ENCODE results near the gene FRMD8. TPM values are rescaled to one million over a fixed set of nuclear protein-coding genes. Genes with fewer than 3 reads are reported as not detected.

The FRMD8 gene
- total and polyA plus RNA-seq, 8 donors, result 15.8 to 31.9 (median 20.7) TPM

GRCh38 chr11:65392186-65392829 is 5.9 kb downstream of the FRMD8 start:
- Histone ChIP-seq H3K27me3 (no peaks in the 10 kb centered on the region), H3K4me1 (peaks cover 34 to 45% of the 10 kb centered on the region in 2 donors), H3K9me3 (no peaks in the 10 kb centered on the region), H3K27ac (peak overlapping the region in 1 of 2 donors; percentile 63), H3K4me3 (no peak overlapping the region), H3K36me3 (peaks cover 0 to 73% of the 10 kb centered on the region in 2 donors)
- no peak for ATAC-seq
- TF ChIP-seq CTCF (IDR thresholded peaks at IDR 0.05), result no peak
- intact Hi-C loops (cut with DNase I), result no loop called here
- DNase-seq, result no peak

- Histone ChIP-seq H3K4me3 (no peak overlapping the region), H3K27me3 (no peaks in the 10 kb centered on the region), H3K27ac (peak overlapping the region in 1 of 2 donors; percentile 63), H3K36me3 (peaks cover 0 to 79% of the 10 kb centered on the region in 2 donors), H3K9me3 (no peaks in the 10 kb centered on the region), H3K4me1 (peaks cover 30 to 40% of the 10 kb centered on the region in 2 donors)
- ATAC-seq (no peak), DNase-seq (no peak)
- TF ChIP-seq CTCF (IDR thresholded peaks at IDR 0.05), result no peak
- intact Hi-C loops (cut with DNase I), result no loop called here
Observed at GRCh38 chr11:65392899-65393298, 6.5 kb downstream of the FRMD8 start.

GRCh38 chr11:65393513-65394079 is 7.2 kb downstream of the FRMD8 start:
- no peak overlapping the region for H3K4me3 ChIP-seq
- peaks cover 0 to 86% of the 10 kb centered on the region in 2 donors for H3K36me3 ChIP-seq
- ATAC-seq, result no peak
- no peak for TF ChIP-seq CTCF (IDR thresholded peaks at IDR 0.05)
- intact Hi-C loops (cut with DNase I), result no loop called here
- peaks cover 25 to 33% of the 10 kb centered on the region in 2 donors for H3K4me1 ChIP-seq
- no peak overlapping the region for H3K27ac ChIP-seq
- peak in 1 of 4 donors; percentile 64 for DNase-seq
- H3K9me3 ChIP-seq, result no peaks in the 10 kb centered on the region
- no peaks in the 10 kb centered on the region for H3K27me3 ChIP-seq

GRCh38 chr11:65394125-65394536 is 7.7 kb downstream of the FRMD8 start:
- intact Hi-C loops (cut with DNase I), result no loop called here
- DNase-seq (peak in 1 of 4 donors; percentile 79), ATAC-seq (no peak)
- Histone ChIP-seq H3K27ac (no peak overlapping the region), H3K9me3 (no peaks in the 10 kb centered on the region), H3K27me3 (no peaks in the 10 kb centered on the region), H3K4me3 (no peak overlapping the region), H3K36me3 (peaks cover 0 to 89% of the 10 kb centered on the region in 2 donors), H3K4me1 (peaks cover 19 to 27% of the 10 kb centered on the region in 2 donors)
- no peak for TF ChIP-seq CTCF (IDR thresholded peaks at IDR 0.05)

GRCh38 chr11:65395961-65396530 is 9.6 kb downstream of the FRMD8 start:
- DNase-seq (peak in 2 of 4 donors; percentile 27 to 59), ATAC-seq (no peak)
- TF ChIP-seq CTCF (IDR thresholded peaks at IDR 0.05), result no peak
- Histone ChIP-seq H3K27ac (no peak overlapping the region), H3K36me3 (peaks cover 0 to 100% of the 10 kb centered on the region in 2 donors), H3K27me3 (no peaks in the 10 kb centered on the region), H3K4me1 (peaks cover 1 to 8% of the 10 kb centered on the region in 2 donors), H3K4me3 (no peak overlapping the region), H3K9me3 (no peaks in the 10 kb centered on the region)
- intact Hi-C loops (cut with DNase I), result no loop called here
